Sciatic nerve (tissue), 2 donors: ENCODE data around the gene ZNF438. TPM values are rescaled to one million over a fixed set of nuclear protein-coding genes. Genes with fewer than 3 reads are reported as not detected.
"Not testable (repeated sequence)": the region's sequence is repeated elsewhere in the genome, so short reads cannot be mapped to it uniquely, and the experiment has no call there.

Experiments used
- ATAC-seq: fragments of 200-7000 bp; cut with Tn5 transposase; one replicate; pipeline ENCODE4 v1.9.1; 2020; ENCODE audit warnings: mild to moderate bottlenecking, moderate library complexity
- DNase-seq: peaks from one replicate; pipeline ENCODE4 v3.0.0-alpha.2; 2020; ENCODE audit warnings: low spot score
- intact Hi-C: fragments of 100-400 bp; cut with DNase I; formaldehyde crosslinking; loops from one replicate; pipeline ENCODE4 v1.14.2; 2022
- total RNA-seq: library from RNA; stranded (reverse); fragmentation: NEBNext Ultra II Directional; extraction: Animal tissue kit (Norgen Biotek cat#: 25700); gene quantifications from one replicate; pipeline ENCODE4 v1.2.1, GENCODE V29; 2021
- donor health status: DM: no; HTN: no; CAD: no.
- donor health status: DM: no; HTN: no; CAD: no.

Gene ZNF438
- total RNA-seq: 15.3 TPM

GRCh38 chr10:31031558-31032257 lies at the start of gene ZNF438:
Gene ZNF438 (minus strand): TSS chr10:31031865. CDS start chr10:30877034, 154,831 bp downstream.
- peak; percentile 93 for ATAC-seq
- intact Hi-C loops: no loop called here
- DNase-seq: peak; percentile 97

GRCh38 chr10:31076610-31076988 lies 44.9 kb upstream of the ZNF438 start:
- intact Hi-C loops: no loop called here
- DNase-seq (no peak), ATAC-seq (no peak)

DNA sequence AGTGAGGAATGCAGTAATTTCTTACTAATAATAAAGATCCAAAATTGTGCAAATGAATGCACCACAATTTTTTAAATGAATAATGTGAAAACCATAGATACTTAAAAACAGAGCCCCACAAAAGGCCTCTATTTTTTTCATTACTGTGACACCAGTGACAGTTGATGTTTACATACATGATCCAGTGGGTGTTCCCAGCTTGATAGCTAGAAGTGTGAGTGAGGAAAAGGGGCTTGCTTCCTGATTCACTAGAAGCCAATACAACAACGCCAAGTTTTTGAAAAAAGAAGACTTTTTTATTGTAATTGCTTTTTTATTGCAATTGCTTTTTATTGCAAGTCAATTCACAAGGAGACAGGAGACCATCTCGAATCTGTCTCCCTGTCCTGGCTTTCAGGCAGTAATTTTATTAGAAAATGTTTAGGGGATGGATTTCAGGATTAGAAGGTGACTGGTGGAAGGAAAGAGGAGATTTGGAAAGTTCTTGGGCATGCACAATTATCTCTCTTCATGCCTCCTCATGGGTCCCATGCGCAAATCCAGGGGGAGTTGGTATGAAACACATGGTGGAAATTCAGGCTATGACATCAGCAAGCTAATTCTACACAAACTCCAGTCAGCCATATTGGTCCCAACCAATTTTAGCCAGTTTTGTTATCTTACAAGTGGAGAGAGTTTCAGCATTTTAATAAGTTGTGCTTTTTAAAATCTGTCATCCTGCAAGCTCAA lies 44.4 kb upstream of the ZNF438 start:
- no peak for DNase-seq
- ATAC-seq: no peak
- intact Hi-C loops: no loop called here

GRCh38 chr10:31075434-31075833 lies 43.8 kb upstream of the ZNF438 start:
- intact Hi-C loops: no loop called here
- peak; percentile 50 for ATAC-seq
- no peak for DNase-seq

- ATAC-seq: no peak
- no peak for DNase-seq
- intact Hi-C loops: no loop called here
Observed at GRCh38 chr10:31074722-31075086, 43.0 kb upstream of the ZNF438 start.

DNA sequence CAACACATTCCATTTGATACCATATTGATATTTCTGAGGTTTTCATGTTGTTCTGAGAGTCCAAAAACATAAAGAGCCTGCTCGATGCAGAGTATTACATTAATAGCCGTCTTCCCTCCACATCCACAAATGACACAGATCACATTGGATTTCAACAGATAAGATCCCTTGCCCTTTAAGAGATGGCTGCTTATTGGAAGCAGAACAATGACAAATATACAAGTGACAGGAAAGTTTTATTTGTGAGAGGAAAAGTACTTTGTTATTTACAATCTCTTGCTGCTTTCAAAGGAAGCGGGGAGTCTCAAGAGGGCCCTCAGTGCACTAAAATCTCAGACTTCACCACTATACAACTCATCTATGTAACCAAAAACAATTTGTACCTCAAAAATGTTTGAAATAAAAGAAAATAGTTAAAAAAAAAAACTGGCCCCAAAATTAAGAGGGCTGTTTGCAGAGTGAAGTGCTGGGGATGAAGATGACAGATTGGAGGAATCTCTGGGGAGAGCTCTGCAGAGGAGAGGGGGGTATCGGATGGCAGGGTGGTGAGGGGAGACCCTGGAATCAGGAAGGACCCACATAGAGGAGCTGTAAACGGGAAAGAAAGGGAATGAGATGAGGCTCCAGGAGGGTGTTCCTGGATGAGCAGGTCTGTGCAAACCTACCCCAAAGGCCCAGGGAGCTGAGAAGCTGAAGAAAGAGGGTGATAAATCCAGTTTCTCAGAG lies 42.5 kb upstream of the ZNF438 start:
- ATAC-seq: no peak
- intact Hi-C loops: no loop called here
- no peak for DNase-seq

- ATAC-seq: no peak
- DNase-seq: no peak
- intact Hi-C loops: no loop called here
Observed at GRCh38 chr10:31073211-31073610, 41.5 kb upstream of the ZNF438 start.

GRCh38 chr10:31072451-31072850 lies 40.8 kb upstream of the ZNF438 start:
- DNase-seq (no peak), ATAC-seq (peak; percentile 13)
- intact Hi-C loops: no loop called here

GRCh38 chr10:31071232-31072005 lies 39.8 kb upstream of the ZNF438 start:
- no peak for DNase-seq
- ATAC-seq: peak; percentile 67
- intact Hi-C loops: no loop called here

DNA sequence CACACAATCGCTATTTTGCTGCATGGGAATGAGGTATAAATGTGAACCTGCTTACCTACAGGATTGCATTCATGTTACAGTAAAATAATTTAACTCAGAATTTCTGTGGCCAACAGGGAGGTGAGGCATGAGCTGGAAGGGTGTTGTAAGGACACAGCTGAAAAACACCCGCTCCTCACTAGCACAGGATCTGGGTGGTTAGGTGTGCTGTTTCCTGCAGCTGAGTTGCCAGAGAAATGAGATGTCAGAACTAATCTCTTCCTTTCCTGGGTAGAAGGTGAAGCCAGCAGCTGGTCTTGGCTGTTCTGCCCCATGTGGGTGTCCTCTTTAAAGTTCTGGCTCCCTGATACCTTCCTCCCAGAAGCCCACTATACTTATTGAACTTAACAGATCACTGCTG lies 39.0 kb upstream of the ZNF438 start:
- intact Hi-C loops: no loop called here
- no peak for DNase-seq
- no peak for ATAC-seq

GRCh38 chr10:31070025-31070424 lies 38.4 kb upstream of the ZNF438 start:
- intact Hi-C loops: no loop called here
- DNase-seq (no peak), ATAC-seq (no peak)

- no peak for ATAC-seq
- intact Hi-C loops: no loop called here
- DNase-seq: no peak
Observed at GRCh38 chr10:31069411-31069810, 37.7 kb upstream of the ZNF438 start.

GRCh38 chr10:31064348-31064747 lies 32.7 kb upstream of the ZNF438 start:
- peak; percentile 89 for ATAC-seq

GRCh38 chr10:31063841-31064240 lies 32.2 kb upstream of the ZNF438 start:
- peak; percentile 51 for ATAC-seq
- intact Hi-C loops: no loop called here
- no peak for DNase-seq

More at GRCh38 chr10:31064348-31064747, 32.7 kb upstream of the ZNF438 start:
- no peak for DNase-seq
- intact Hi-C loops: no loop called here

DNA sequence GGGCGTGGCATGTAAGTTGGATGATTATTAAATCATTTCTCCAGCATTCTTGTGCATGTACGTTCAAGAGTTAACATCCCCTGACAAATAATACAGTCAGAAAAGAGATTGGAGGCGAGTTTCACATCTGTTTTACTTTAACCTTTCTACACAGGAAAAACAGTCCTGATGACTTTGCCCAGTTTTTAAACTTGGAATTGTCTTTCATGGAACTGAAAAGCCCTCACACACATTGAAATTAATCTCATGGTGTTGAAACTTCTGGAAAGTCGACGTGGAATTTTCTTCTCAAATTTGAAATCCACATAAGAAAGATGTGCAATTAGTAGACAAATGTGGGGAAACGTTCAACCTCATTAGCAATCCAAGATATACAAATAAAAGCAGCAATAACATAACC lies 31.2 kb upstream of the ZNF438 start:
- intact Hi-C loops: no loop called here
- ATAC-seq: peak; percentile 82
- no peak for DNase-seq

DNA sequence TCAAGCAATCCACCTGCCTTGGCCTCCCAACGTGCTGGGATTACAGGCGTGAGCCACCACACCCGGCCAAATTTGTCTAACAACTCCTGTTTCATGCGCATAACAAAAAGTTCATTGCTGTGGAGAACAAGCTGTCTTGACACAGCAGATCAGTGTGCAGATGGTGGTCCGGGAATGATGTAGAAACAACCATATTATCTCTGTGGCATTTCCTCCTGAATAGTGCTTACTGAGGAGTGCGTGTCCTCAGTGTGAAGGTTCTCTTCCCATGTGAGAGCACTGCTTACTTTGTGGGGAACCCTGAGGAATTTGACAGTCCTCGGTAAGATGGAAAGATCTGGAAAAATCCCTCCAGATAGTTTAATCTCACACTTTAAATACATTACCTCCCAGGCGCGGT lies 30.3 kb upstream of the ZNF438 start:
- DNase-seq (no peak), ATAC-seq (no peak)
- intact Hi-C loops: no loop called here

DNA sequence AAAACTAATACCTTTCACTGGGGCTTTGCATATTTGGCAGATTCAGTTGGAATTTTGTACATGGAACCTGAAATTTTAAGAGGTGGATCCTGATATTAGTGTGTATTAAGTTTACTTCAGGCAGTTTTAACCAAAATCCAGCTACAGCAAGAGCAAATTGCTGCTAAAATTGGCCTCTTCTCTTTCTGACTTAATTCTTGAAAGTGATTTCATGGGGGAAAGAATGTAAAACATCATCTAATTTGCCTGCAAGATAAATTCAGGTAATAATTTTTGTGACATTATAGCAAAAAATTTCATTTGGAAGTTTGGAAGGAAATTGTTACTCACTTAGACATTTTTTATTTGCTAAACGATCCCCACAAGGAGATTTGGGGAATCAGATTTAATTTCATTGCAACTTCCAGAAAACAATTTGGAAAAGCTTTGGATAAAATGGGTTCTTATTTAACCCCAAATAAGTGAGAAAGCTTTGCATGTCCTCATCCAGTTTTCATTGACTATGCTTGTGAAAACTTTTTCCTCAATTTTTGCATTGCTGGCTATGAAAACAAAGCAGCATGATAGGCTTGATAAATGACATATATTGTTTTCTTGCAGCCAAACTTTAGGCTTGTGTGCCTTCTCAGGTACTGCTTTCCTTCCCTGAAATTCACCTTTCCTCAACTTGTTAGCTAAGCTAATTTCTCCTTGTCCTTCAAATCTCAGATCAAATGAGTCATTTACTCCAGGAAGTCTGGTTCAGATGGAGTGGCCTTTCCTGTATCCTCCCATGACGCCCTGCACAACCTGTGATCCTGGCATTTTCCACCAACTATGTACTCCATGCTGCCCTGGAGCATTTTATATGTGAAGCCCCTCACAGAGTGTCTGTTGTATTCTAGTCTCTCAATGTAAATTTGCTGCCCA lies 27.4 kb upstream of the ZNF438 start:
- ATAC-seq (no peak), DNase-seq (no peak)
- intact Hi-C loops: no loop called here

DNA sequence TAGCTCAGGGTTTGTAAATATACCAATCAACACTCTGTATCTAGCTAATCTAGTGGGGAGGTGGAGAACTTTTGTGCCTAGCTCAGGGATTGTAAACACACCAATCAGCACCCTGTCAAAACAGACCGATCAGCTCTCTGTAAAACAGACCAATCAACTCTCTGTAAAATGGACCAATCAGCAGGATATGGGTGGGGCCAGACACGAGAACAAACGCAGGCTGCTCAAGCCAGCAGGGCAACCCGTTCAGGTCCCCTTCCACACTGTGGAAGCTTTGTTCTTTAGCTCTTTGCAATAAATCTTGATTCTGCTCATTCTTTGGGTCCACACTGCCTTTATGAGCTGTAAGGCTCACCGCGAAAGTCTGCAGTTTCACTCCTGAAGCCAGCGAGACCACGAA lies 25.0 kb upstream of the ZNF438 start:
- ATAC-seq, intact Hi-C loops, DNase-seq: not testable (repeated sequence)
